Panc1 (cell line): ENCODE measurements around the gene MACROH2A1.

Experiments
- POLR2AphosphoS5 ChIP-seq: IDR thresholded peaks from 2 replicates; pipeline ENCODE4 v1.6.1; 2012; ENCODE audit warnings: mild to moderate bottlenecking, low read depth, low read length, moderate library complexity
- REST ChIP-seq, 2 experiments: IDR thresholded peaks; 2 replicates each; pipeline ENCODE4 v1.6.1; 2011 to 2012; ENCODE audit warnings: low read depth in 2 of 2, control low read depth in 1 of 2, low read length in 1 of 2, mild to moderate bottlenecking in 1 of 2, moderate library complexity in 1 of 2; ENCODE audit not compliant: insufficient read depth in 1 of 2
- SIN3A ChIP-seq: IDR thresholded peaks from 2 replicates; pipeline ENCODE4 v1.6.1; 2012; ENCODE audit warnings: low read depth, mild to moderate bottlenecking, low read length, moderate library complexity, borderline replicate concordance; ENCODE audit not compliant: insufficient read depth
- TF ChIP-seq, protein P1 (sequence below): fragments of 450-650 bp; IDR thresholded peaks from 2 replicates; pipeline ENCODE4 v1.5.1; 2017; ENCODE audit warnings: mild to moderate bottlenecking

- TF ChIP-seq, protein P1, sequence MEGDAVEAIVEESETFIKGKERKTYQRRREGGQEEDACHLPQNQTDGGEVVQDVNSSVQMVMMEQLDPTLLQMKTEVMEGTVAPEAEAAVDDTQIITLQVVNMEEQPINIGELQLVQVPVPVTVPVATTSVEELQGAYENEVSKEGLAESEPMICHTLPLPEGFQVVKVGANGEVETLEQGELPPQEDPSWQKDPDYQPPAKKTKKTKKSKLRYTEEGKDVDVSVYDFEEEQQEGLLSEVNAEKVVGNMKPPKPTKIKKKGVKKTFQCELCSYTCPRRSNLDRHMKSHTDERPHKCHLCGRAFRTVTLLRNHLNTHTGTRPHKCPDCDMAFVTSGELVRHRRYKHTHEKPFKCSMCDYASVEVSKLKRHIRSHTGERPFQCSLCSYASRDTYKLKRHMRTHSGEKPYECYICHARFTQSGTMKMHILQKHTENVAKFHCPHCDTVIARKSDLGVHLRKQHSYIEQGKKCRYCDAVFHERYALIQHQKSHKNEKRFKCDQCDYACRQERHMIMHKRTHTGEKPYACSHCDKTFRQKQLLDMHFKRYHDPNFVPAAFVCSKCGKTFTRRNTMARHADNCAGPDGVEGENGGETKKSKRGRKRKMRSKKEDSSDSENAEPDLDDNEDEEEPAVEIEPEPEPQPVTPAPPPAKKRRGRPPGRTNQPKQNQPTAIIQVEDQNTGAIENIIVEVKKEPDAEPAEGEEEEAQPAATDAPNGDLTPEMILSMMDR: no peak
- TF ChIP-seq POLR2AphosphoS5: no peak
- no peak for TF ChIP-seq REST (IDR thresholded peaks at IDR 0.05; ENCODE audit: insufficient read depth in 1 of 2, low read depth in 2 of 2, low read length in 1 of 2)
- no peak for TF ChIP-seq SIN3A
Observed at GRCh38 chr5:135341016-135341666, 57.9 kb downstream of the MACROH2A1 start.
